ENCODE results near the gene SCYGR4.

The SCYGR4 gene

GRCh38 chr2:227613272-227613660, 4.0 kb upstream of the SCYGR4 start:
- H3K27me3 ChIP-seq (ENCODE audit: control insufficient read depth in 1 of 2, insufficient read depth in 2 of 2, low read length in 2 of 2), result no peaks in the 10 kb centered on the region
- H3K4me1 ChIP-seq (ENCODE audit: control insufficient read depth in 1 of 2, insufficient read depth in 2 of 2, low read length in 2 of 2), result no peaks in the 10 kb centered on the region
- no peaks in the 10 kb centered on the region for H3K36me3 ChIP-seq (ENCODE audit: control insufficient read depth in 1 of 2, insufficient read depth in 2 of 2, low read length in 2 of 2)
- H3K27ac ChIP-seq (ENCODE audit: low read depth, low read length), result no peak overlapping the region
- H3K9me3 ChIP-seq (ENCODE audit: control insufficient read depth in 1 of 2, low read length in 2 of 2), result no peaks in the 10 kb centered on the region
- H3K9ac ChIP-seq (ENCODE audit: low read depth in 1 of 2, low read length in 2 of 2), result no peak overlapping the region
- H3K4me3 ChIP-seq (ENCODE audit: low read depth in 1 of 2, low read length in 2 of 2), result no peak overlapping the region

DNA sequence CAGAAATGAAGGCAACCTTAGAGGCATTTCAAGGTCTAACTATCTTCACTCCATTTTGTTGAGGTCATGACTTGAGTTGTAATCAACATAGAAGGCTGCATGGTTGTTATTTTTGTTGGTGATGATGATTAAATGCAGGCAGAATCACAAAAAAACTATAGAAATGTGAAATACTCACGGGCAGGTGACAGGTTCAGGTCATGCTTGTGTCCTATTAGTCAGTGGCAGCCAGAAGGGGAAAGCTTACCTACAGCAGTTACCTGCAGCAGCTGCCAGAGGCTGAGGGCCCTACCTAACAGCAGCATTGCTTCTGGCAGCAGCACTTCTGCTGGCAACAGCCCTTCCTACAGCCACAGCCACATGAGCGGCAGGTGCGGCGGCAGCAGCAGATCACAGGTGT, 3.1 kb upstream of the SCYGR4 start:
- Histone ChIP-seq H3K9ac (ENCODE audit: low read depth in 1 of 2, low read length in 2 of 2) (no peak overlapping the region), H3K9me3 (ENCODE audit: control insufficient read depth in 1 of 2, low read length in 2 of 2) (no peaks in the 10 kb centered on the region), H3K36me3 (ENCODE audit: control insufficient read depth in 1 of 2, insufficient read depth in 2 of 2, low read length in 2 of 2) (no peaks in the 10 kb centered on the region), H3K4me1 (ENCODE audit: control insufficient read depth in 1 of 2, insufficient read depth in 2 of 2, low read length in 2 of 2) (no peaks in the 10 kb centered on the region), H3K4me3 (ENCODE audit: low read depth in 1 of 2, low read length in 2 of 2) (no peak overlapping the region), H3K27me3 (ENCODE audit: control insufficient read depth in 1 of 2, insufficient read depth in 2 of 2, low read length in 2 of 2) (no peaks in the 10 kb centered on the region), H3K27ac (ENCODE audit: low read depth, low read length) (no peak overlapping the region)

- Histone ChIP-seq H3K36me3 (ENCODE audit: control insufficient read depth in 1 of 2, insufficient read depth in 2 of 2, low read length in 2 of 2) (no peaks in the 10 kb centered on the region), H3K9me3 (ENCODE audit: control insufficient read depth in 1 of 2, low read length in 2 of 2) (no peaks in the 10 kb centered on the region), H3K4me1 (ENCODE audit: control insufficient read depth in 1 of 2, insufficient read depth in 2 of 2, low read length in 2 of 2) (no peaks in the 10 kb centered on the region), H3K27me3 (ENCODE audit: control insufficient read depth in 1 of 2, insufficient read depth in 2 of 2, low read length in 2 of 2) (no peaks in the 10 kb centered on the region), H3K4me3 (ENCODE audit: low read depth in 1 of 2, low read length in 2 of 2) (no peak within 1 kb of the TSS), H3K9ac (ENCODE audit: low read depth in 1 of 2, low read length in 2 of 2) (no peak within 1 kb of the TSS), H3K27ac (ENCODE audit: low read depth, low read length) (no peak within 1 kb of the TSS)
Measured at GRCh38 chr2:227614740-227615139, 2.6 kb upstream of the SCYGR4 start, which contains the start of gene SCYGR3. TSS of gene SCYGR3 (minus strand) at chr2:227614840. CDS start at chr2:227614840, 0 bp downstream.

- no peak overlapping the region for H3K27ac ChIP-seq (ENCODE audit: low read depth, low read length)
- no peaks in the 10 kb centered on the region for H3K4me1 ChIP-seq (ENCODE audit: control insufficient read depth in 1 of 2, insufficient read depth in 2 of 2, low read length in 2 of 2)
- H3K4me3 ChIP-seq (ENCODE audit: low read depth in 1 of 2, low read length in 2 of 2), result no peak overlapping the region
- no peaks in the 10 kb centered on the region for H3K36me3 ChIP-seq (ENCODE audit: control insufficient read depth in 1 of 2, insufficient read depth in 2 of 2, low read length in 2 of 2)
- H3K9me3 ChIP-seq (ENCODE audit: control insufficient read depth in 1 of 2, low read length in 2 of 2), result no peaks in the 10 kb centered on the region
- no peak overlapping the region for H3K9ac ChIP-seq (ENCODE audit: low read depth in 1 of 2, low read length in 2 of 2)
- no peaks in the 10 kb centered on the region for H3K27me3 ChIP-seq (ENCODE audit: control insufficient read depth in 1 of 2, insufficient read depth in 2 of 2, low read length in 2 of 2)
Measured at GRCh38 chr2:227615181-227615580, 2.1 kb upstream of the SCYGR4 start.

- no peak overlapping the region for H3K9ac ChIP-seq (ENCODE audit: low read depth in 1 of 2, low read length in 2 of 2)
- H3K4me3 ChIP-seq (ENCODE audit: low read depth in 1 of 2, low read length in 2 of 2), result no peak overlapping the region
- no peaks in the 10 kb centered on the region for H3K36me3 ChIP-seq (ENCODE audit: control insufficient read depth in 1 of 2, insufficient read depth in 2 of 2, low read length in 2 of 2)
- H3K4me1 ChIP-seq (ENCODE audit: control insufficient read depth in 1 of 2, insufficient read depth in 2 of 2, low read length in 2 of 2), result no peaks in the 10 kb centered on the region
- no peak overlapping the region for H3K27ac ChIP-seq (ENCODE audit: low read depth, low read length)
- no peaks in the 10 kb centered on the region for H3K9me3 ChIP-seq (ENCODE audit: control insufficient read depth in 1 of 2, low read length in 2 of 2)
- no peaks in the 10 kb centered on the region for H3K27me3 ChIP-seq (ENCODE audit: control insufficient read depth in 1 of 2, insufficient read depth in 2 of 2, low read length in 2 of 2)
Measured at GRCh38 chr2:227615906-227616305, 1.4 kb upstream of the SCYGR4 start.

DNA sequence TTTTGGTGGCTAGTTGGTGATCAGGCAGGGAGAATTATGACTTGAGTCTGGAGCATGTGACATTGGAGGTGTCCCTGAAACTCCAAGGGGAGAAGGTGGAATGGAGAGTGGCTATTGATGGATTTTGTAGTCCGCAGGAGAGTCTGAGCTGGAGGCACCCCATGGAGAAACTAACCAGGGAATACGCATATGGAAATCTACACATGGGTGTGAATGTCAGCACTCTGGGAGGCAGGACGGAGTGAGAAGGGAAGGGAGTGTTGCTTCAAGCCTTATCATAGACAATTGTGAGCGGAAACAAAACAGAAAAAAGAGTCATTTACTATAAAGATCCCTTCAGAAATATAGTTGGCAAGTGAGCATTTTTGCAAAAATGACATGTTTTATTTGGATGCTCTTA, 667 bp upstream of the SCYGR4 start:
- Histone ChIP-seq H3K27ac (ENCODE audit: low read depth, low read length) (no peak overlapping the region), H3K9me3 (ENCODE audit: control insufficient read depth in 1 of 2, low read length in 2 of 2) (no peaks in the 10 kb centered on the region), H3K36me3 (ENCODE audit: control insufficient read depth in 1 of 2, insufficient read depth in 2 of 2, low read length in 2 of 2) (no peaks in the 10 kb centered on the region), H3K4me3 (ENCODE audit: low read depth in 1 of 2, low read length in 2 of 2) (no peak overlapping the region), H3K27me3 (ENCODE audit: control insufficient read depth in 1 of 2, insufficient read depth in 2 of 2, low read length in 2 of 2) (no peaks in the 10 kb centered on the region), H3K4me1 (ENCODE audit: control insufficient read depth in 1 of 2, insufficient read depth in 2 of 2, low read length in 2 of 2) (no peaks in the 10 kb centered on the region), H3K9ac (ENCODE audit: low read depth in 1 of 2, low read length in 2 of 2) (no peak overlapping the region)

DNA sequence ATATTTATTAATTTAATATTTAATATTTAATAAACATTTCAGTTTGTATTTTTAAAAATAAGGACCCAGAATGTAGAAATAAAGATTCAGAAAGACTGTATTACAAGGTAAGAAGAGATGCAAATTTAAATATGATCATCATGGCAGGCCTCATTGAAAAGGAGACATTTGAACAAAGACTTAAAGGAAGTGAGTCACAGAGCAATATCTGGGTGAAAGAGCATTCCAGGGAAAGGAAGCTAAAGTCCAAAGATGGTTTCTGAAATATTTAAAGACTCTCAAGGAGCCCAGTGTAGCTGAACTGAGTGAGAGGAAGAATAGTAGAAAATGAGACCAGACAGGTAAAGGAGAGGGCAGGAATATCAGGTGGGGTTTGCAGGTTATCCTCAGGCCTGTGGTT, 5.9 kb downstream of the SCYGR4 start:
- Histone ChIP-seq H3K36me3 (ENCODE audit: control insufficient read depth in 1 of 2, insufficient read depth in 2 of 2, low read length in 2 of 2) (no peaks in the 10 kb centered on the region), H3K9me3 (ENCODE audit: control insufficient read depth in 1 of 2, low read length in 2 of 2) (peaks cover 0 to 3% of the 10 kb centered on the region in 2 donors), H3K27me3 (ENCODE audit: control insufficient read depth in 1 of 2, insufficient read depth in 2 of 2, low read length in 2 of 2) (no peaks in the 10 kb centered on the region), H3K9ac (ENCODE audit: low read depth in 1 of 2, low read length in 2 of 2) (no peak overlapping the region), H3K27ac (ENCODE audit: low read depth, low read length) (no peak overlapping the region), H3K4me3 (ENCODE audit: low read depth in 1 of 2, low read length in 2 of 2) (no peak overlapping the region), H3K4me1 (ENCODE audit: control insufficient read depth in 1 of 2, insufficient read depth in 2 of 2, low read length in 2 of 2) (no peaks in the 10 kb centered on the region)

GRCh38 chr2:227625420-227625819, 8.1 kb downstream of the SCYGR4 start:
- Histone ChIP-seq H3K9me3 (ENCODE audit: control insufficient read depth in 1 of 2, low read length in 2 of 2) (peaks cover 0 to 3% of the 10 kb centered on the region in 2 donors), H3K36me3 (ENCODE audit: control insufficient read depth in 1 of 2, insufficient read depth in 2 of 2, low read length in 2 of 2) (no peaks in the 10 kb centered on the region), H3K27me3 (ENCODE audit: control insufficient read depth in 1 of 2, insufficient read depth in 2 of 2, low read length in 2 of 2) (peaks cover 0 to 5% of the 10 kb centered on the region in 2 donors), H3K4me1 (ENCODE audit: control insufficient read depth in 1 of 2, insufficient read depth in 2 of 2, low read length in 2 of 2) (no peaks in the 10 kb centered on the region), H3K4me3 (ENCODE audit: low read depth in 1 of 2, low read length in 2 of 2) (no peak overlapping the region), H3K27ac (ENCODE audit: low read depth, low read length) (no peak overlapping the region), H3K9ac (ENCODE audit: low read depth in 1 of 2, low read length in 2 of 2) (no peak overlapping the region)

DNA sequence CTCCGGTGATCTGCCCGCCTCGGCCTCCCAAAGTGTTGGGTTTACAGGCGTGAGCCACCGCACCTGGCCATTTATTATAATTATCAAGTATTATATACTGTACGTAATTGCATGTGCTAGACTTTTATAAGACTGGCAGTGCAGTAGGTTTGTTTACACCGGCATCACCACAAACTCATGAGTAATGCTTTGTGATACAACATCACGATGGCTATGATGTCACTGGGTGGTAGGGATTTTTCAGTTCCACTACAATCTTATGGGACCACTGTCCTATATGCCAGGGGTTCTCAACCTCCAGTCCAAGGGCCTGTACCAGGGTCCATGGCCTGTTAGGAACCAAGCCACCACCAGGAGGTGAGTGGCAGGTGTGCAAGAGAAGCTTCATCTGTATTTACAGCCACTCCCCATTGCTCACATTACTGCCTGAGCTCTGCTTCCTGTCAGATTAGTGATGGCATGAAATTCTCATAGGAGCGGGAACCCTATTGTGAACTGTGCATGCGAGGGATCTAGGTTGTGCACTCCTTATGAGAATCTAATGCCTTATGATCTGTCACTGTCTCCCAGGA, 9.4 kb downstream of the SCYGR4 start:
- H3K27me3 ChIP-seq (ENCODE audit: control insufficient read depth in 1 of 2, insufficient read depth in 2 of 2, low read length in 2 of 2), result peaks cover 0 to 5% of the 10 kb centered on the region in 2 donors
- no peak overlapping the region for H3K27ac ChIP-seq (ENCODE audit: low read depth, low read length)
- peaks cover 0 to 3% of the 10 kb centered on the region in 2 donors for H3K9me3 ChIP-seq (ENCODE audit: control insufficient read depth in 1 of 2, low read length in 2 of 2)
- H3K9ac ChIP-seq (ENCODE audit: low read depth in 1 of 2, low read length in 2 of 2), result no peak overlapping the region
- no peaks in the 10 kb centered on the region for H3K4me1 ChIP-seq (ENCODE audit: control insufficient read depth in 1 of 2, insufficient read depth in 2 of 2, low read length in 2 of 2)
- no peak overlapping the region for H3K4me3 ChIP-seq (ENCODE audit: low read depth in 1 of 2, low read length in 2 of 2)
- no peaks in the 10 kb centered on the region for H3K36me3 ChIP-seq (ENCODE audit: control insufficient read depth in 1 of 2, insufficient read depth in 2 of 2, low read length in 2 of 2)

DNA sequence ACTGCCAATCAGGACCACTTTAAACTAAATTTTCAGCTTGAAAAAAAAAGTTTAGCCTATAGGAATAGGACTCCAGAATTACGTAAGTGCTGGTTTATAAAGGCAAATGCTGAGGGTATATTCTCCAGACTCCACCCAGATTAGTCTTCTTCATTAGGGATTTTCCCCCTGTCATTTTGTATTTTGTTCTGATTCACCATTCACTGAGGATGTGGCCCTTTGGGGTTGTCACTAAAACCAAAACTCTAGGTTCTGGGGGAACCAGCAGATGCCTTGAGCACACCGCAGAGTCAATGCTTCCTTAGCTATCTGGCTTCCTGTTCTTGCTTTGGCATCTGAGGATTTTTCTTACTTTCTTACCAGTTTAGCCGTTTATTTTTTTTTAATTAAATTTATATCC, 10.5 kb downstream of the SCYGR4 start:
- Histone ChIP-seq H3K9me3 (ENCODE audit: control insufficient read depth in 1 of 2, low read length in 2 of 2) (peaks cover 0 to under 1% of the 10 kb centered on the region in 2 donors), H3K9ac (ENCODE audit: low read depth in 1 of 2, low read length in 2 of 2) (no peak overlapping the region), H3K4me3 (ENCODE audit: low read depth in 1 of 2, low read length in 2 of 2) (no peak overlapping the region), H3K27me3 (ENCODE audit: control insufficient read depth in 1 of 2, insufficient read depth in 2 of 2, low read length in 2 of 2) (peaks cover 0 to 5% of the 10 kb centered on the region in 2 donors), H3K27ac (ENCODE audit: low read depth, low read length) (no peak overlapping the region), H3K4me1 (ENCODE audit: control insufficient read depth in 1 of 2, insufficient read depth in 2 of 2, low read length in 2 of 2) (no peaks in the 10 kb centered on the region), H3K36me3 (ENCODE audit: control insufficient read depth in 1 of 2, insufficient read depth in 2 of 2, low read length in 2 of 2) (no peaks in the 10 kb centered on the region)

DNA sequence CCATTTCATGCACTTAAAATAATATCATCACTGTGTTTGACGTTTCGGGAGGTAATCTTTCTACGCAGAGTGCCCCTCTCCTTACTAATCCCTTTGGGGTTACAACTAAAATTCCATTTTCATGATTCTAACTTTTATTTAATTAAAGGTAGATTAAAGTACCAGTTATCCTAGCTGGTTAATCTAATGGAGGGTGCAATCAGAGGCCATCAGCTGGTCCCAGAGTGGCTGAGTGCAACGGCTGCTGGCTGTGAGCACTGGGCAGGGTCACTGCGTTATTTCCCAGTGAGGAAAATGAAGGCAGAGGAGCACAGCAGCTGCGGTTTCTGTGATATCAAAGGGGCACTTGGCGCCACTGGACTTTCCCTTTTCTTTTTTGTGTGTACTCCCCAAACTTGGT, 12.1 kb downstream of the SCYGR4 start:
- H3K4me3 ChIP-seq (ENCODE audit: low read depth in 1 of 2, low read length in 2 of 2), result no peak overlapping the region
- no peaks in the 10 kb centered on the region for H3K9me3 ChIP-seq (ENCODE audit: control insufficient read depth in 1 of 2, low read length in 2 of 2)

More for the DNA sequence above, 12.1 kb downstream of the SCYGR4 start:
- peaks cover 0 to 5% of the 10 kb centered on the region in 2 donors for H3K27me3 ChIP-seq (ENCODE audit: control insufficient read depth in 1 of 2, insufficient read depth in 2 of 2, low read length in 2 of 2)
- no peak overlapping the region for H3K27ac ChIP-seq (ENCODE audit: low read depth, low read length)
- no peaks in the 10 kb centered on the region for H3K4me1 ChIP-seq (ENCODE audit: control insufficient read depth in 1 of 2, insufficient read depth in 2 of 2, low read length in 2 of 2)
- no peaks in the 10 kb centered on the region for H3K36me3 ChIP-seq (ENCODE audit: control insufficient read depth in 1 of 2, insufficient read depth in 2 of 2, low read length in 2 of 2)
- H3K9ac ChIP-seq (ENCODE audit: low read depth in 1 of 2, low read length in 2 of 2), result no peak overlapping the region

Measured in duodenal mucosa (tissue), 2 donors.